Measurements from ENCODE around the gene PIMREG.

Gene PIMREG

GRCh38 chr17:6449307-6449706, 5.1 kb downstream of the PIMREG start:
- Histone ChIP-seq H3K27ac (ENCODE audit: low read length) (no peak overlapping the region), H3K36me3 (ENCODE audit: insufficient read depth, low read length) (peaks cover 41% of the 10 kb centered on the region), H3K4me1 (ENCODE audit: insufficient read depth, low read length) (peaks cover 17% of the 10 kb centered on the region), H3K9me3 (ENCODE audit: insufficient read depth, low read length, severe bottlenecking) (no peaks in the 10 kb centered on the region), H4K20me1 (ENCODE audit: insufficient read depth, low read length) (no peaks in the 10 kb centered on the region; the same call in 1 of the 2 replicates), H3K27me3 (ENCODE audit: insufficient read depth, low read length, poor library complexity) (no peaks in the 10 kb centered on the region), H3K4me2 (ENCODE audit: insufficient read depth, low read length) (no peak overlapping the region), H3K9ac (ENCODE audit: low read depth, low read length) (no peak overlapping the region), H3K4me3 (ENCODE audit: low read depth in 1 of 2, low read length in 2 of 2) (no peak overlapping the region), H2AFZ (ENCODE audit: low read depth, low read length) (no peak overlapping the region), H3K79me2 (ENCODE audit: insufficient read depth, low read length) (0 out of 2 replicates have a peak, but pooled peaks cover 3% of the 10 kb centered on the region)
- TF ChIP-seq EZH2 (IDR thresholded peaks at IDR 0.05; ENCODE audit: borderline replicate concordance, low read depth, low read length, severe bottlenecking) (no peak), CTCF (IDR thresholded peaks at IDR 0.05; ENCODE audit: borderline replicate concordance, extremely low read depth, low read length, poor library complexity, severe bottlenecking) (no peak)
- DNase-seq, result no peak
- no peak for ATAC-seq (ENCODE audit: insufficient read depth, low read depth)

GRCh38 chr17:6450926-6451832, 6.9 kb downstream of the PIMREG start:
- Histone ChIP-seq H3K9me3 (ENCODE audit: insufficient read depth, low read length, severe bottlenecking) (no peaks in the 10 kb centered on the region), H2AFZ (ENCODE audit: low read depth, low read length) (no peak overlapping the region), H3K79me2 (ENCODE audit: insufficient read depth, low read length) (no peaks in the 10 kb centered on the region), H3K4me1 (ENCODE audit: insufficient read depth, low read length) (no peaks in the 10 kb centered on the region), H3K4me3 (ENCODE audit: low read depth in 1 of 2, low read length in 2 of 2) (no peak overlapping the region), H4K20me1 (ENCODE audit: insufficient read depth, low read length) (no peaks in the 10 kb centered on the region; the same call in 1 of the 2 replicates), H3K4me2 (ENCODE audit: insufficient read depth, low read length) (no peak overlapping the region), H3K36me3 (ENCODE audit: insufficient read depth, low read length) (peaks cover 31% of the 10 kb centered on the region), H3K9ac (ENCODE audit: low read depth, low read length) (no peak overlapping the region), H3K27me3 (ENCODE audit: insufficient read depth, low read length, poor library complexity) (no peaks in the 10 kb centered on the region), H3K27ac (ENCODE audit: low read length) (no peak overlapping the region)
- TF ChIP-seq EZH2 (IDR thresholded peaks at IDR 0.05; ENCODE audit: borderline replicate concordance, low read depth, low read length, severe bottlenecking) (no peak), CTCF (IDR thresholded peaks at IDR 0.05; ENCODE audit: borderline replicate concordance, extremely low read depth, low read length, poor library complexity, severe bottlenecking) (no peak)
- DNase-seq, result no peak
- no peak for ATAC-seq (ENCODE audit: insufficient read depth, low read depth)

GRCh38 chr17:6452471-6453266, 8.4 kb downstream of the PIMREG start:
- no peaks in the 10 kb centered on the region for H3K9me3 ChIP-seq (ENCODE audit: insufficient read depth, low read length, severe bottlenecking)
- H3K79me2 ChIP-seq (ENCODE audit: insufficient read depth, low read length), result no peaks in the 10 kb centered on the region
- H3K9ac ChIP-seq (ENCODE audit: low read depth, low read length), result no peak overlapping the region
- no peak overlapping the region for H3K4me3 ChIP-seq (ENCODE audit: low read depth in 1 of 2, low read length in 2 of 2)
- H2AFZ ChIP-seq (ENCODE audit: low read depth, low read length), result no peak overlapping the region
- ATAC-seq (ENCODE audit: insufficient read depth, low read depth), result no peak
- DNase-seq, result no peak
- H3K4me2 ChIP-seq (ENCODE audit: insufficient read depth, low read length), result no peak overlapping the region
- no peak for TF ChIP-seq EZH2 (IDR thresholded peaks at IDR 0.05; ENCODE audit: borderline replicate concordance, low read depth, low read length, severe bottlenecking)
- TF ChIP-seq CTCF (IDR thresholded peaks at IDR 0.05; ENCODE audit: borderline replicate concordance, extremely low read depth, low read length, poor library complexity, severe bottlenecking), result no peak
- H3K27ac ChIP-seq (ENCODE audit: low read length), result no peak overlapping the region
- peaks cover 22% of the 10 kb centered on the region for H3K36me3 ChIP-seq (ENCODE audit: insufficient read depth, low read length)
- H3K4me1 ChIP-seq (ENCODE audit: insufficient read depth, low read length), result no peaks in the 10 kb centered on the region
- H4K20me1 ChIP-seq (ENCODE audit: insufficient read depth, low read length), result no peaks in the 10 kb centered on the region; the same call in 1 of the 2 replicates
- H3K27me3 ChIP-seq (ENCODE audit: insufficient read depth, low read length, poor library complexity), result no peaks in the 10 kb centered on the region
